CD14-positive monocyte (primary cell): ENCODE data around the gene NBPF1. TPM values are rescaled to one million over a fixed set of nuclear protein-coding genes. Genes with fewer than 3 reads are reported as not detected.
"Not testable (repeated sequence)": the region's sequence is repeated elsewhere in the genome, so short reads cannot be mapped to it uniquely, and the experiment has no call there.

Experiments
- DNase-seq, 3 donors: peaks; one replicate each; pipeline ENCODE4 v3.0.0-alpha.2; 2011 to 2022
- H2AFZ ChIP-seq: 2 replicates; pipeline ENCODE4 v1.6.0; 2012; ENCODE audit warnings: mild to moderate bottlenecking, low read depth, low read length, inconsistent platforms; ENCODE audit not compliant: insufficient read depth, poor library complexity, severe bottlenecking
- H3K27ac ChIP-seq, 2 donors: 1 replicate in 1 of 2; 2 replicates in 1 of 2; pipeline ENCODE4 v1.5.1; 2012 to 2013; ENCODE audit warnings: low read length in 2 of 2, control low read depth in 1 of 2, inconsistent platforms in 1 of 2, low read depth in 1 of 2, mild to moderate bottlenecking in 1 of 2
- H3K27me3 ChIP-seq, 2 donors: one replicate each; pipeline versions ENCODE4 v1.6.0 to v1.6.1; 2011 to 2013; ENCODE audit warnings: low read length in 2 of 2; ENCODE audit not compliant: control insufficient read depth in 2 of 2, insufficient read depth in 2 of 2
- H3K36me3 ChIP-seq, 2 donors: replicated peaks in 1 of 2; 1 replicate in 1 of 2; 2 replicates in 1 of 2; pipeline versions ENCODE4 v1.5.1 to v1.6.1; 2012 to 2013; ENCODE audit warnings: low read length in 2 of 2, control low read depth in 1 of 2, inconsistent platforms in 1 of 2, mild to moderate bottlenecking in 1 of 2; ENCODE audit not compliant: insufficient read depth in 2 of 2, control insufficient read depth in 1 of 2
- H3K4me1 ChIP-seq, 2 donors: 1 replicate in 1 of 2; 2 replicates in 1 of 2; pipeline versions ENCODE4 v1.5.1 to v1.6.1; 2012 to 2013; ENCODE audit warnings: low read length in 2 of 2, control low read depth in 1 of 2, inconsistent platforms in 1 of 2, mild to moderate bottlenecking in 1 of 2, moderate library complexity in 1 of 2; ENCODE audit not compliant: insufficient read depth in 2 of 2, control insufficient read depth in 1 of 2
- H3K4me2 ChIP-seq: replicated peaks from 2 replicates; pipeline ENCODE3; 2012; ENCODE audit warnings: low read length, moderate library complexity, mild to moderate bottlenecking; ENCODE audit not compliant: poor library complexity, severe bottlenecking; ENCODE audit errors: extremely low read depth
- H3K4me3 ChIP-seq, 3 experiments: fragments of 200-600 bp in 1 of 3; sonication (generic) in 1 of 3; replicated peaks in 1 of 3; 1 replicate in 2 of 3; 2 replicates in 1 of 3; pipeline ENCODE4 v1.5.1; 2011 to 2013; ENCODE audit warnings: low read length in 3 of 3, mild to moderate bottlenecking in 3 of 3, control low read depth in 2 of 3, low read depth in 2 of 3, inconsistent platforms in 1 of 3, moderate library complexity in 1 of 3
- H3K79me2 ChIP-seq: 2 replicates; pipeline ENCODE4 v1.6.0; 2012; ENCODE audit warnings: mild to moderate bottlenecking, control low read depth, inconsistent platforms, low read length, moderate library complexity; ENCODE audit not compliant: insufficient read depth
- H3K9ac ChIP-seq: 2 replicates; pipeline ENCODE4 v1.6.0; 2017; ENCODE audit warnings: low read length, mild to moderate bottlenecking; ENCODE audit not compliant: insufficient read depth, poor library complexity, severe bottlenecking
- H3K9me3 ChIP-seq, 2 donors: replicated peaks in 1 of 2; 1 replicate in 1 of 2; 2 replicates in 1 of 2; pipeline versions ENCODE4 v1.5.1 to v1.6.1; 2012 to 2013; ENCODE audit warnings: low read length in 2 of 2, control low read depth in 1 of 2; ENCODE audit not compliant: control insufficient read depth in 1 of 2, insufficient read depth in 1 of 2
- H4K20me1 ChIP-seq: 2 replicates; pipeline ENCODE4 v1.6.0; 2012; ENCODE audit warnings: mild to moderate bottlenecking, low read length, control low read depth, moderate library complexity; ENCODE audit not compliant: insufficient read depth
- H3K27ac Mint-ChIP-seq, 7 donors: one replicate each; pipeline ENCODE4 v1.8.0; 2020; ENCODE audit warnings: mild to moderate bottlenecking in 7 of 7, mixed read lengths in 7 of 7, moderate library complexity in 6 of 7, inconsistent platforms in 2 of 7
- H3K27me3 Mint-ChIP-seq, 3 donors: one replicate each; pipeline ENCODE4 v1.8.0; 2021 to 2022; ENCODE audit warnings: low read depth in 3 of 3, mild to moderate bottlenecking in 3 of 3, mixed read lengths in 3 of 3, moderate library complexity in 3 of 3, inconsistent platforms in 1 of 3
- H3K36me3 Mint-ChIP-seq, 2 donors: one replicate each; pipeline ENCODE4 v1.8.0; 2020; ENCODE audit warnings: mixed read lengths in 2 of 2, inconsistent platforms in 1 of 2, mild to moderate bottlenecking in 1 of 2
- H3K4me1 Mint-ChIP-seq: one replicate; pipeline ENCODE4 v1.8.0; 2020; ENCODE audit warnings: mild to moderate bottlenecking, mixed read lengths
- H3K4me3 Mint-ChIP-seq, 2 donors: one replicate each; pipeline ENCODE4 v1.8.0; 2020; ENCODE audit warnings: mild to moderate bottlenecking in 2 of 2, mixed read lengths in 2 of 2, moderate library complexity in 1 of 2
- H3K9me3 Mint-ChIP-seq, 7 donors: one replicate each; pipeline ENCODE4 v1.8.0; 2020 to 2022; ENCODE audit warnings: mixed read lengths in 7 of 7, mild to moderate bottlenecking in 6 of 7, moderate library complexity in 6 of 7, inconsistent platforms in 2 of 7
- WGBS: methylation state at CpG from one replicate; pipeline ENCODE4 v1.1.5; 2013; ENCODE audit warnings: missing lambda C conversion rate; ENCODE audit not compliant: insufficient coverage; 5-methylcytosine and 5-hydroxymethylcytosine counted together
- intact Hi-C, 2 donors: fragments of 100-400 bp; cut with micrococcal nuclease; formaldehyde crosslinking; loops; one replicate each; pipeline versions ENCODE4 v1.15.0 to v1.15.1; 2023
- polyA plus RNA-seq, 3 donors: library from polyadenylated mRNA; depleted of rRNA in 1 of 3; unstranded in 2 of 3; stranded (reverse) in 1 of 3; fragments of 300-500 nt in 2 of 3; fragments of >200 nt in 1 of 3; fragmentation: Illumina TruSeq in 2 of 3; gene quantifications; 1 replicate in 2 of 3; 2 replicates in 1 of 3; pipeline ENCODE4 v1.2.3, GENCODE V29; 2012 to 2021

The NBPF1 gene
- polyA plus RNA-seq, 3 donors = 2.6 to 9.0 (median 4.3) TPM

DNA sequence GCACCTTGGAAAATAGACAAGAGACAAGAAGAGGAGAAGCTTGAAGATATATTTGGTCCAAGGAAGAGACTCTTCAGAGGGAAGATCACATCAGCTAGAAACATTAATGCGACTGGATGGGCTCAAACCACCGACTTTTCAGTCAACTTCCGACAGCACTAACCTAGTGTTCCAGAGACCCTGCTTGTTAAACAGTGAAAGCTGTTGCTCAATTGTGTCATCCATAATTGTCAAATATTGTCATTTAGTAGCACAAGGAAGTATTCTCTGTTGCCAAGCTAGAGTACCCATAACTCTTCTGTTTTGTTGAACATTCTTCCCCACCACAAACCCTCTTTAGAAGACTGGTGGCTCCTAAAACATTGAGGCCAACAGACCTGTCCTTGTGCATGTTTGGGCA lies 56.3 kb downstream of the NBPF1 start:
- H3K9me3 Mint-ChIP-seq, H2AFZ ChIP-seq, H3K4me3 ChIP-seq, H3K9ac ChIP-seq, H3K27ac Mint-ChIP-seq, H3K4me1 ChIP-seq, H3K4me1 Mint-ChIP-seq, H3K36me3 Mint-ChIP-seq, H3K4me3 Mint-ChIP-seq, H3K4me2 ChIP-seq, H4K20me1 ChIP-seq, H3K9me3 ChIP-seq, intact Hi-C loops, H3K79me2 ChIP-seq, H3K36me3 ChIP-seq, H3K27me3 ChIP-seq, H3K27me3 Mint-ChIP-seq, DNase-seq, H3K27ac ChIP-seq: not testable (repeated sequence)
- WGBS = no CpG with 5 or more reads among the region's 3 CpGs

DNA sequence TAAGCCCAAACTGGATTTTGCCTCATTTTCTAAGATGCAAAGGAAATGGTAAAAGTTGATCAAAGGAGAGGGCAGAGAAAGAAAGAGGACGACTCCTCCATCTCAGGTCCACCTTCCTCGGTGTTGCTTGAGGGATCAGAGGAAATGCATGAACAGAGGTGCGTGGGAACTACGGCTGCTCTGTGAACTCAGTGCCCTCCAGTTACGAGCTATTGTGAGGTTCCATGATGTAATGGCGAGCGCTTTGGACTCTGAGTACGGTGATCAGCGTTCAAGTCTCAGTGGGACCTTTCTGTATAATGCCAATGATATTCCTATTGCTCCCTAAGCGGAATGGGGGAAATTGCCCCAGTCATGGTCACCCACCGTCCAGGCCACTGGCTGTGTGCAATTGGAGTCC lies 60.1 kb downstream of the NBPF1 start:
- H3K4me3 Mint-ChIP-seq, H3K27ac ChIP-seq, H3K9ac ChIP-seq, H3K4me2 ChIP-seq, H3K27ac Mint-ChIP-seq, H3K79me2 ChIP-seq, H2AFZ ChIP-seq, H3K4me1 ChIP-seq, H3K27me3 ChIP-seq, H3K4me3 ChIP-seq, H3K27me3 Mint-ChIP-seq, H3K9me3 Mint-ChIP-seq, DNase-seq, H3K4me1 Mint-ChIP-seq, H3K36me3 ChIP-seq, H3K36me3 Mint-ChIP-seq, intact Hi-C loops, H3K9me3 ChIP-seq, H4K20me1 ChIP-seq: not testable (repeated sequence)
- WGBS = no CpG with 5 or more reads among the region's 11 CpGs

DNA sequence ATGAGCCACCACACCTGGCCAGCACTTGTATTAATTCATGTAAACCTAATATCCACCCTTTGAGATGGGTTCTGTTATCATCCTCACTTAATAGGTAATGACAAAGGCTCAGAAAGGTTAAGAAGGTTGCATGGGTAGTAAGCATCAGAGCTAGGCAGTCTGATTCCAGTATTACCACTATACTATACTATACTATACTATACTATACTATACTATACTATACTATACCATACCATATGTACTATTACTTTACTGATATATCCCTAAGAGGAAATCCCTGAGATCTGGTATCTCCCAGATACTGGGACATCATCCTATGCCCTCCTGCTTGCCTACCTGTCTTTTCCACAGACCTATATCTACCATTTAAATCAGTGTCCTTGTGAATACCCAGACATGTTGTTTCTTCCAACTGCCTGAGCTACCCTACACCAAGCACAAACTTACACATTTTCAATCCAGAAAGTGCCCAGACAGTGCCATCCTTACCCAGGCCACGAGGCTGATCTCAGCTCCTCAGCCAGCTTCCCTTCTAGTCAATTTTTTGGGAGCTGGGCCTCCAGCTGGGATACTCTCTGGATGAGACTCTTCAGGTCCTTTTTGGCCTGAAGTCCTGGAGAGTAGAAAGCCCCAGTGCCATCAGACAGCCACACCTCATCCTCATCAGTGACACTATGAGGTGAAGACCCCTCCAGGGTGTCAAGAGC lies 63.0 kb downstream of the NBPF1 start:
- H3K27ac ChIP-seq, H3K27me3 ChIP-seq, H3K27ac Mint-ChIP-seq, H3K4me3 ChIP-seq, H3K9ac ChIP-seq, H3K9me3 ChIP-seq, H3K79me2 ChIP-seq, H3K4me3 Mint-ChIP-seq, DNase-seq, H3K36me3 Mint-ChIP-seq, intact Hi-C loops, H3K36me3 ChIP-seq, H2AFZ ChIP-seq, H3K4me2 ChIP-seq, H3K4me1 ChIP-seq, H3K9me3 Mint-ChIP-seq, H3K27me3 Mint-ChIP-seq, H3K4me1 Mint-ChIP-seq, H4K20me1 ChIP-seq: not testable (repeated sequence)
- no CpG with 5 or more reads among the region's 1 CpG for WGBS

DNA sequence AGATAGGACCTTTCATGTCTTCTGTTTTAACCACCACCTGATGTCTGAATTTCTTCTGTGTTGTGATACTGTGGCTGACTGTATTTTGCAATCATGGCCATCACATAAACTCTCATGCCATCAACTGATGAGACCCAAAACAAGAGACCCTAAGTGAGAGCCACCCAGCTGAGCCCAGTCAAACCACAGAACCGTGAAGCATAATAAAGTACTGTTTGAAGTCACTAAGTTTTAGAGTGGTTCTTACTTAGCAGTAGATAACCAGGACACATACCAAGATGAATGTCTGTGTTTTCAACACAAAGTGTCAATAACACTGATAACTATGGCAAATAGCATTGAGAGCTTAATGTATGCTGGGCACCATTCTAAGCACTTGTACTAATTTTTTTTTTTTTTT lies 63.8 kb downstream of the NBPF1 start:
- WGBS = no CpG with 5 or more reads among the region's 1 CpG

More for the DNA sequence above, 63.8 kb downstream of the NBPF1 start:
- H3K36me3 ChIP-seq, H3K27me3 ChIP-seq, H3K36me3 Mint-ChIP-seq, H3K27ac ChIP-seq, H3K79me2 ChIP-seq, H3K4me1 ChIP-seq, H3K9me3 ChIP-seq, H3K4me1 Mint-ChIP-seq, H4K20me1 ChIP-seq, H2AFZ ChIP-seq, H3K4me2 ChIP-seq, intact Hi-C loops, H3K27ac Mint-ChIP-seq, DNase-seq, H3K4me3 Mint-ChIP-seq, H3K4me3 ChIP-seq, H3K27me3 Mint-ChIP-seq, H3K9ac ChIP-seq: not testable (repeated sequence)
- peaks cover 0 to 11% (median 2%) of the 10 kb centered on the region in 7 donors for H3K9me3 Mint-ChIP-seq
